Neural crest cell (in vitro differentiated cells): ENCODE measurements around the gene APOBEC3H. TPM values are rescaled to one million over a fixed set of nuclear protein-coding genes. Genes with fewer than 3 reads are reported as not detected.

Experiments used
- DNase-seq: peaks from one replicate; pipeline ENCODE4 v3.0.0; 2021; ENCODE audit warnings: low read depth, mixed read lengths, low spot score
- H3K27ac Mint-ChIP-seq: one replicate; pipeline ENCODE4 v1.8.0; 2021; ENCODE audit warnings: mild to moderate bottlenecking, mixed read lengths; ENCODE audit not compliant: unreplicated experiment
- H3K27me3 Mint-ChIP-seq: 2 replicates; pipeline ENCODE4 v1.8.0; 2021; ENCODE audit warnings: low read depth, mild to moderate bottlenecking, mixed read lengths
- H3K36me3 Mint-ChIP-seq: 2 replicates; pipeline ENCODE4 v1.8.0; 2021; ENCODE audit warnings: low read depth, mild to moderate bottlenecking, mixed read lengths
- H3K4me1 Mint-ChIP-seq: 2 replicates; pipeline ENCODE4 v1.8.0; 2021; ENCODE audit warnings: mixed read lengths
- H3K4me3 Mint-ChIP-seq: one replicate; pipeline ENCODE4 v1.8.0; 2021; ENCODE audit warnings: mild to moderate bottlenecking, mixed read lengths
- H3K9me3 Mint-ChIP-seq: 2 replicates; pipeline ENCODE4 v1.8.0; 2021; ENCODE audit warnings: mixed read lengths
- CTCF ChIP-seq: fragments of 200-600 bp; sonication (generic); conservative IDR thresholded peaks from 2 replicates; pipeline ENCODE4 v1.5.0; 2021; ENCODE audit warnings: antibody characterized with exemption, mild to moderate bottlenecking
- total RNA-seq: library from RNA; stranded (reverse); gene quantifications from 2 replicates; pipeline ENCODE4 v1.2.1, GENCODE V29; 2021

Gene APOBEC3H
- total RNA-seq, 1 donor from 2014 or later: not detected

GRCh38 chr22:39115977-39116621 lies 19.1 kb downstream of the APOBEC3H start:
- no peak for TF ChIP-seq CTCF
- Mint-ChIP-seq H3K9me3 (no peaks in the 10 kb centered on the region), H3K4me1 (peaks cover 21% of the 10 kb centered on the region), H3K36me3 (no peaks in the 10 kb centered on the region), H3K27ac (no peak overlapping the region), H3K27me3 (peaks cover 40% of the 10 kb centered on the region), H3K4me3 (no peak overlapping the region)
- no peak for DNase-seq

- Mint-ChIP-seq H3K9me3 (no peaks in the 10 kb centered on the region), H3K27me3 (peaks cover 40% of the 10 kb centered on the region)
Measured at GRCh38 chr22:39117585-39118191, 20.6 kb downstream of the APOBEC3H start.

GRCh38 chr22:39120983-39121382 lies 23.9 kb downstream of the APOBEC3H start:
- no peak for DNase-seq
- peaks cover 17% of the 10 kb centered on the region for H3K4me1 Mint-ChIP-seq
- H3K36me3 Mint-ChIP-seq: no peaks in the 10 kb centered on the region
- TF ChIP-seq CTCF: no peak
- no peak overlapping the region for H3K4me3 Mint-ChIP-seq
- no peaks in the 10 kb centered on the region for H3K9me3 Mint-ChIP-seq
- H3K27me3 Mint-ChIP-seq: peaks cover 14% of the 10 kb centered on the region
- no peak overlapping the region for H3K27ac Mint-ChIP-seq

More at GRCh38 chr22:39117585-39118191, 20.6 kb downstream of the APOBEC3H start:
- H3K4me1 Mint-ChIP-seq: peaks cover 18% of the 10 kb centered on the region
- no peak overlapping the region for H3K4me3 Mint-ChIP-seq
- no peaks in the 10 kb centered on the region for H3K36me3 Mint-ChIP-seq
- H3K27ac Mint-ChIP-seq: no peak overlapping the region
- DNase-seq: peak; percentile 46
- peak; percentile 64 for TF ChIP-seq CTCF

GRCh38 chr22:39122772-39123470 lies 25.9 kb downstream of the APOBEC3H start:
- Mint-ChIP-seq H3K4me1 (peaks cover 12% of the 10 kb centered on the region), H3K27ac (no peak overlapping the region), H3K27me3 (peaks cover under 1% of the 10 kb centered on the region), H3K4me3 (no peak overlapping the region), H3K36me3 (no peaks in the 10 kb centered on the region), H3K9me3 (no peaks in the 10 kb centered on the region)
- no peak for DNase-seq
- no peak for TF ChIP-seq CTCF

GRCh38 chr22:39123751-39124581 lies 26.9 kb downstream of the APOBEC3H start:
- H3K4me1 Mint-ChIP-seq: peaks cover 14% of the 10 kb centered on the region
- no peaks in the 10 kb centered on the region for H3K27me3 Mint-ChIP-seq
- no peak overlapping the region for H3K27ac Mint-ChIP-seq
- DNase-seq: no peak
- no peaks in the 10 kb centered on the region for H3K9me3 Mint-ChIP-seq
- TF ChIP-seq CTCF: no peak
- no peaks in the 10 kb centered on the region for H3K36me3 Mint-ChIP-seq
- H3K4me3 Mint-ChIP-seq: no peak overlapping the region
